ENCODE data around the gene PTX4. TPM values are rescaled to one million over a fixed set of nuclear protein-coding genes. Genes with fewer than 3 reads are reported as not detected.
"Not testable (repeated sequence)": the region's sequence is repeated elsewhere in the genome, so short reads cannot be mapped to it uniquely, and the experiment has no call there.

The PTX4 gene
- total RNA-seq, 1 donor from 2014 or later: not detected

DNA sequence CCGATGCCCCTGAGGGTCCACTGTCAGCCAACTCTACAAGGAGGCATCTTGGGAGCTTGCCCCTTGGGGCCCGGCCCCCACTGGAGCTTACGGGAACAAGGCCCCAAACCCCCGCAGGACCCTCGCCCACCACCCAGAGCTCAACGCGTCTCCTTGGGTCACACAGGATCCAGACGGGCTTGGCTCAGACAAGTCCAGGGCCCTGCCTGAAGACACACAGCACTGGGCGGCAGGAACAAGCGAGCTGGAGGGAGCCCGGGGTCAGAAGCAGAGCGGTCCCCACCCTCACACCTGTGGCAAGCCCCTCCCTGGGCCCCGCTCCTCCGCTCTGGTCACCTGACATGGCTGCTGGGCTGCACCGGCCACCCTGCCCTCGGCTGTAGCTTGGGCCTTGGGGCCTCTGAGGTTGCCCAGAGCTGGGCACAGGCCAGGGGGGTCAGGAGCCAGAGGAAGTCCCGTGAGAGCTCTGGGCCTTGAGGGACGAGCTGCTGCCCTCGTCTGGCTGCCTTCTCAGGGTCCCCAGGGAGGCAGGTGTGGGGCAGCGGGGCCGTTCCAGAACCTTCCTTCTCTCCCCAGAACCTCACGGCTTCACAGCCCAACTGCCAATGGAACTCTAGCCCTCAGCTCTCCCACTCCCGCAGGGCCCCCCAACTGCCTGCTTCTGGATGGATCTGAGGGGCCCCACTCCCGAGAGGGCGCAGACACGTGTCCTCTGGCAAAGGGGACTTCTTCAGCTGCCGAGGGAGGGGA is 44.6 kb downstream of the PTX4 start, which contains the start of gene CCDC154:
TSS of gene CCDC154 (minus strand) at position 577 of the 750 bp plus-strand sequence. CDS start at position 343, 234 bp downstream.
- DNase-seq: no peak

- DNase-seq: no peak
These were observed 45.3 kb downstream of the PTX4 start for GRCh38 chr16:1443403-1443973.

- no peak for DNase-seq
These were observed 46.0 kb downstream of the PTX4 start for GRCh38 chr16:1442697-1443096.

DNA sequence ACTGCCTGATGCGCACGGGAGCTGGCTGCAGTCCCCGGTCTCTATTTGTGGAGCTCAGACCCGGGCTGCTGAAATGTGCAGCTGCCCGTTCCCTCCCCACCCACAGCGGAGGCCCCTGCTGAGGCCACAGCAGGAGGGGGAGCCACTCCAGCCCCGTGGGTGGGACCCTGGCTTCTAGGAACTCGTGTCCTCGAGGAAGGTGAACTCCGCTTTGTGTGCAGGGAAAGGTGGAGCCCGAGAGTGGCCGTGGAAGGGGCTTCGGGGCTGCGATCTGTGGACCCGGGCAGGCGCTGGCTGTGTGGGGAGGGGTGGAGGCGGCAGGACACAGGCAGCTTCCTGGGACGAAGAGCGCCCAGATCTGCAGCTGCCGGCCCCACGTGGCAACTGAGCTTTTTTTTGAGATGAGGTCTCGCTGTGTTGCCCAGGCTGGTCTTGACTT is 47.3 kb downstream of the PTX4 start:
- no peak for DNase-seq

- DNase-seq: not testable (repeated sequence)
These were observed 49.1 kb downstream of the PTX4 start for GRCh38 chr16:1439699-1440074.

- no peak for DNase-seq
These were observed 49.6 kb downstream of the PTX4 start for GRCh38 chr16:1439058-1439698.

GRCh38 chr16:1438229-1439057 is 50.3 kb downstream of the PTX4 start:
- DNase-seq: no peak

DNA sequence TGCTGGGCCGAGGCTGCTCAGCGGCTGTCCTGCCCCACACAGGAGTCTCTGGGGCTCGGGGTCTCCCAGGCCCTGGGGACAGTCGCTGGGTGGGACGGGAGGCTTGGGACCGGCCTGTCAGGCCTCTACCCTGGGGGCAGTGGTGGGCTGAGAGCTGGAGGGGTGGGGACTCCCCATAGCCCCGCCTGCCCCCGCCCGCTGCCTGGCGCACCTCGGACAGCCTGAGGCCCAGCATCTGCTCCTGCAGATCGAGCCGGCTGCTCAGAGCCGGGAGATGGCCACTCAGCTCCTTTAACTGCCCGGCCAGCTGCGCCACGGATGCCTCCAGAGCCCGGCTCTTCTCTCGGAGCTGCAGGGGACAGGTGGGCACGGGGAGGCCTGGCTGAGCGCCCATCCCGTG is 51.1 kb downstream of the PTX4 start:
- no peak for DNase-seq

DNA sequence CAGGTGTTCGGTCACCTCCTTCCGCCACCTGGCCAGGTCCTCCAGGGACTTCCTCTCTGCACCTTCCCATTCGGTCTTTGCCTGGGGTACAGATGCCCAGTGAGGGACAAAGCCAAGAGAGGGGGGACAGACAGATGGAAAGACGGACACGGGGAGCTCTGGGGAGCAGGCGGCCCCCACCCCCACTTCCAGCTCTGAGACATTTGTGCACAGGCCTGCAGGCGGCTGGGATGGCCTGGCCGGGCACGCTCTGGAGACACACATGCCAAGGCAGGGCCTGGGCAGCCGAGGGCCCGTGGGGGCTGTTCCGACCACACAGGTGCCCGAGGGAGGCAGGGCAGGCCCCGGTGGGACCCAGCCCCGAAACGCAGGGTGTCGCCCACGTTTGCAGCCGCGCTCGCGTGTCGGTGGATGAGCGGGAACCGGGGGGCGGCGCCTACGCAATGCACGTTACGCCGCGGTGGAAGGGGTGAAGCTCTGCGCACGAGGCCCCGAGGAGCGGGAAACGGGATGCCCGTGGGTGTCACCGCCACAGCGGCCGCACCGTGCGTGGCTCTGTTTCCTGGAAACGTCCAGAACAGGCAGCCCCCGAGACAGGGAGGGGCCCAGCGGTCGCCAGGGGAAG is 51.9 kb downstream of the PTX4 start:
- DNase-seq: no peak

- no peak for DNase-seq
These were observed 52.6 kb downstream of the PTX4 start for GRCh38 chr16:1435921-1436697.

Other genes starting within 250 kb of the PTX4 start
- not detected for gene TPSAB1, start 248.2 kb downstream of the PTX4 start, total RNA-seq
- not detected for gene TPSD1, start 232.9 kb downstream of the PTX4 start, total RNA-seq
- 42.7 TPM for gene UBE2I, start 179.3 kb downstream of the PTX4 start, total RNA-seq
- 5.8 TPM for gene BAIAP3, start 155.3 kb downstream of the PTX4 start, total RNA-seq
- 36.8 TPM for gene TSR3, start 137.1 kb downstream of the PTX4 start, total RNA-seq
- gene GNPTG, start 137.0 kb downstream of the PTX4 start, total RNA-seq: 15.0 TPM
- 10.1 TPM for gene UNKL, start 74.2 kb downstream of the PTX4 start, total RNA-seq
- gene UQCC4, start 68.2 kb downstream of the PTX4 start, total RNA-seq: 11.2 TPM
- gene PERCC1, start 57.9 kb downstream of the PTX4 start, total RNA-seq: not detected
- gene CCDC154, start 44.4 kb downstream of the PTX4 start, total RNA-seq: 0.16 TPM
- gene CLCN7, start 13.9 kb downstream of the PTX4 start, total RNA-seq: 29.2 TPM
- gene TELO2, start 4.4 kb upstream of the PTX4 start, total RNA-seq: 11.7 TPM
- 2.5 TPM for gene TMEM204, start 44.7 kb upstream of the PTX4 start, total RNA-seq
- 51.0 TPM for gene IFT140, start 123.1 kb upstream of the PTX4 start, total RNA-seq
- gene CRAMP1, start 123.4 kb upstream of the PTX4 start, total RNA-seq: 8.0 TPM
- 28.5 TPM for gene JPT2, start 189.3 kb upstream of the PTX4 start, total RNA-seq
- gene MAPK8IP3, start 217.3 kb upstream of the PTX4 start, total RNA-seq: 84.5 TPM